Naive B cell (primary cell): ENCODE measurements around the gene ADGRV1. TPM values are rescaled to one million over a fixed set of nuclear protein-coding genes. Genes with fewer than 3 reads are reported as not detected.

Experiments
- ATAC-seq, 2 donors: fragments of 150-1000 bp; cut with Tn5 transposase; 2 replicates each; pipeline ENCODE4 v1.10.0; 2021; ENCODE audit warnings: low read depth in 2 of 2, mild to moderate bottlenecking in 2 of 2, moderate library complexity in 2 of 2
- DNase-seq: peaks from one replicate; pipeline ENCODE4 v3.0.0; 2022
- H3K27ac Mint-ChIP-seq, 6 donors: one replicate each; pipeline ENCODE4 v1.8.0; 2020 to 2022; ENCODE audit warnings: mild to moderate bottlenecking in 6 of 6, mixed read lengths in 6 of 6, moderate library complexity in 5 of 6, inconsistent platforms in 2 of 6
- H3K27me3 Mint-ChIP-seq, 3 donors: one replicate each; pipeline ENCODE4 v1.8.0; 2021 to 2022; ENCODE audit warnings: mixed read lengths in 3 of 3, mild to moderate bottlenecking in 1 of 3
- H3K36me3 Mint-ChIP-seq, 2 donors: one replicate each; pipeline ENCODE4 v1.8.0; 2020 to 2022; ENCODE audit warnings: mixed read lengths in 2 of 2, inconsistent platforms in 1 of 2, mild to moderate bottlenecking in 1 of 2
- H3K4me1 Mint-ChIP-seq, 3 donors: one replicate each; pipeline ENCODE4 v1.8.0; 2020 to 2022; ENCODE audit warnings: mixed read lengths in 3 of 3, inconsistent platforms in 1 of 3, mild to moderate bottlenecking in 1 of 3, moderate library complexity in 1 of 3
- H3K4me3 Mint-ChIP-seq, 8 donors: one replicate each; pipeline ENCODE4 v1.8.0; 2020 to 2022; ENCODE audit warnings: mild to moderate bottlenecking in 8 of 8, mixed read lengths in 8 of 8, moderate library complexity in 8 of 8, inconsistent platforms in 2 of 8
- H3K9me3 Mint-ChIP-seq, 7 donors: one replicate each; pipeline ENCODE4 v1.8.0; 2020 to 2022; ENCODE audit warnings: mixed read lengths in 7 of 7, mild to moderate bottlenecking in 5 of 7, inconsistent platforms in 2 of 7, moderate library complexity in 1 of 7
- polyA plus RNA-seq, 6 donors: library from polyadenylated mRNA; unstranded; fragments of 300-500 nt; fragmentation: Illumina TruSeq; gene quantifications; one replicate each; pipeline ENCODE4 v1.2.3, GENCODE V29; 2021; ENCODE audit warnings: low read depth in 6 of 6

Gene ADGRV1
- polyA plus RNA-seq, 6 donors from 2014 or later, result 0.62 TPM; not detected in 5

DNA sequence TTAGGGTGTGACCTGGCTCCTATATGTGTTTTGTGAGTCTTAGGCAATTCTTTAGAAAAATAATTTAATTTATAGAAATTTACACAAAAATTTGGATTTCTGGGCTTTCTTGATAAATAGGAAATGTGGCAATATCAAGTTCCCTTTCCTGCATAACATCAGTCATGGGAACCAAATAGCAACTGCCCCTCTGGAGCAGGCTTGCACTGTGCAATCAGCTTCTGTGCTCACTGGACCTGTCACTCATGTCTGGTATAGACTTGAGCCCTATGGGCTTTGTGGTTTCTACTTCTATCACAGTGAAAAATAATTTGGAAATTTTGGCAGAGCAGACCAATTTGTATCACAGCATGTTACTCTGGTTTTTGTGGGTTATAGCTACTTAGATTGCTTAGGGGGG, 131.7 kb downstream of the ADGRV1 start:
- no peaks in the 10 kb centered on the region for H3K36me3 Mint-ChIP-seq
- H3K27ac Mint-ChIP-seq, result no peak overlapping the region
- DNase-seq (no peak), ATAC-seq (no peak)
- H3K9me3 Mint-ChIP-seq, result peaks cover 0 to 7% (median 3%) of the 10 kb centered on the region in 7 donors
- no peak overlapping the region for H3K4me3 Mint-ChIP-seq
- H3K4me1 Mint-ChIP-seq, result no peaks in the 10 kb centered on the region
- no peaks in the 10 kb centered on the region for H3K27me3 Mint-ChIP-seq

DNA sequence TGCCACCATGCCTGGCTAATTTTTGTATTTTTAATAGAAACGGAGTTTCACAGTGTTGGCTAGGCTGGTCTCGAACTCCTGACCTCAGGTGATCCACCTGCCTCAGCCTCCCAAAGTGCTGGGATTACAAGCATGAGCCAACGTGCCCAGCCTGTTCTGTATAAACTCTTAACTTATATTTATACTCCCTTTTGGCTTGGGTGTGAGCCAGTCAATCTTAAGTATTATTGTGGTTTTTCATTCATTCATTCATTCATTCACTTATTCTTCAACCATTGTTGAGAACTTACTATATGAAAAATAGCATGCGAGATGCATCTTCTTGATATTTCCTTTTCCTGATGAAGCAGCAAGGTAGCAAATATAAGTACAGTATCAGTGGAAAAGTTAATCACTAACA, 132.9 kb downstream of the ADGRV1 start:
- Mint-ChIP-seq H3K27me3 (no peaks in the 10 kb centered on the region), H3K27ac (no peak overlapping the region), H3K4me3 (no peak overlapping the region), H3K4me1 (no peaks in the 10 kb centered on the region), H3K9me3 (peaks cover 0 to 5% (median 0%) of the 10 kb centered on the region in 7 donors), H3K36me3 (no peaks in the 10 kb centered on the region)
- ATAC-seq, result no peak
- no peak for DNase-seq

DNA sequence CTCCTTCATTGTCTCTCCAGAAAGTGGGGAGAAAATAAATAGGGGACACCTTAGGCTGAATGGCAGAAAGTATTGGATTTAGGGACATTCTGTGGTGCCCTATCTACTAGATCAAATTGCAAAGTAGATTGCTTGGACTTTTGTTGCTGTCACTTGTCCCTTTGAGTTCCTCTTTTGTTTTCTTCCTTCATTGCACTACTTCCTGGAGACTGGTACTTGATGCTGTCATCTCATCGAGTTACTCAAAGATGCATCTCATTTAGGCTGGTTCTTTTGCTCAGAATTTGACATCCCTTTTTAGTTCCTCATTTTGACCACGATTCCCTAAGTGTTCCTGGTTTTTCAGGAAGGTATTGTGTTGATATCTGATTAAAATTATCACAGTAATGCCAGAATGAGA, 137.6 kb downstream of the ADGRV1 start:
- DNase-seq, result no peak

DNA sequence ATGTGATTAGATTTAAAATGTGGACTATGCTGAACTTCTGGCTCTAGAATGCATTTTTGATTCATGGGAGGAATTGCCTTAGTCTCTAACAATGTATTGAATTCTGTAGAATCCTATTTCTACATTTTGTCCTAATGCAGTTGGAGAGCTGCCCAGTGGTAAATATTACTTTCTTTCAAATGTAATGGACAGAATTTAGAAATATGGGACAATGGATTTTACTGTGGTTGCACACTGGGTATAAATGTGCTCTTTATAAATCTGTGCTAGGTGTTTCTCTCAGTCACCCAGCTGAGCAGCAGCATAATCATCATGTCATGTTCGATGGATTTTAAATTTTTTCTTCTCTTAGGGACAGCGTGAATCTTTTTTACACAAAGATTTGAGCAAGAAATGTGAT, 141.7 kb downstream of the ADGRV1 start:
- Mint-ChIP-seq H3K36me3 (no peaks in the 10 kb centered on the region), H3K9me3 (no peaks in the 10 kb centered on the region), H3K4me3 (no peak overlapping the region), H3K27me3 (peaks cover 0 to 4% (median 3%) of the 10 kb centered on the region in 3 donors), H3K4me1 (no peaks in the 10 kb centered on the region), H3K27ac (no peak overlapping the region)
- no peak for DNase-seq
- ATAC-seq, result no peak

More for the DNA sequence above, 137.6 kb downstream of the ADGRV1 start:
- Mint-ChIP-seq H3K9me3 (no peaks in the 10 kb centered on the region), H3K27me3 (peaks cover 0 to 4% (median 0%) of the 10 kb centered on the region in 3 donors), H3K4me3 (no peak overlapping the region), H3K4me1 (no peaks in the 10 kb centered on the region), H3K36me3 (no peaks in the 10 kb centered on the region), H3K27ac (no peak overlapping the region)
- no peak for ATAC-seq

DNA sequence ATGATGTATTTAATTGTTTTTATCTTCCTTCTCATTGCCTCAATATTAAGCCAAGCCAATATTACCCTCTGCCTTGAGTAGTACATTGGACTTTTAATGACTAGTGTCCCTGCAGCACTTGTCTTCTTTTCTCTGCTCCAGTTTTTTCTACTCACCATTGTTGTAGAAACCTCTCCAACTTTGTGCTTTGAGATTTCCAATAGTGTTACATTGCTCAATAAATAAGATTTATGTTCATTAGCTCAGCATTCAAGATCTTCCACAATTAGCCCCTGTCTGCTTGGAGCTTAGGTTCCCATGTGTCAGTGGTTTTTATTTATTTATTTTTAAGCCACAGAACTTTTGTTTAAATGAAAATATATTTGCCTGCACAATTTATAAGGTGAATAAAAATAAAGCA, 145.3 kb downstream of the ADGRV1 start:
- H3K27ac Mint-ChIP-seq, result no peak overlapping the region
- H3K27me3 Mint-ChIP-seq, result peaks cover 0 to 9% (median 5%) of the 10 kb centered on the region in 3 donors
- ATAC-seq (no peak), DNase-seq (no peak)
- H3K36me3 Mint-ChIP-seq, result no peaks in the 10 kb centered on the region
- H3K4me1 Mint-ChIP-seq, result no peaks in the 10 kb centered on the region
- H3K4me3 Mint-ChIP-seq, result no peak overlapping the region
- no peaks in the 10 kb centered on the region for H3K9me3 Mint-ChIP-seq

DNA sequence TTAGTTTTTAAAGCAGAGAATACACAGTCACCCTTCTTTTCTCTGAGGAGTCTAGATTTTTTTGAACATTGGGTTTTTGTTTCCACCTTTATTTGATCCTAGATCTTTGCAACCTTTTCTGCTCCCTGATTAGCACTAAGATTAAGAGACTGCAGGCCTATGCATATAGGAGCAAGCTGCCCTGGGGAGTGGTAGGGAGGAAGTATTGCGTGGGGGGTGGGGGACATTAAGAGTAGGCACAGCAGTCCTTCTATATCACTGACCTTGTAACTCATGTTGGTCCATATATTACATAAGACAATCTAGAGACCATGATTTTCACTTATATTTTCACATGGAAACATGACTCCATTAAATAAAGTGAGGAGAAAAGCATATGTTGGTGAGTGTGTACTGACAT, 149.1 kb downstream of the ADGRV1 start:
- DNase-seq, result no peak
- Mint-ChIP-seq H3K4me3 (no peak overlapping the region), H3K27ac (no peak overlapping the region), H3K27me3 (peaks cover 0 to 9% (median 5%) of the 10 kb centered on the region in 3 donors), H3K9me3 (no peaks in the 10 kb centered on the region), H3K36me3 (no peaks in the 10 kb centered on the region), H3K4me1 (no peaks in the 10 kb centered on the region)
- ATAC-seq, result no peak

DNA sequence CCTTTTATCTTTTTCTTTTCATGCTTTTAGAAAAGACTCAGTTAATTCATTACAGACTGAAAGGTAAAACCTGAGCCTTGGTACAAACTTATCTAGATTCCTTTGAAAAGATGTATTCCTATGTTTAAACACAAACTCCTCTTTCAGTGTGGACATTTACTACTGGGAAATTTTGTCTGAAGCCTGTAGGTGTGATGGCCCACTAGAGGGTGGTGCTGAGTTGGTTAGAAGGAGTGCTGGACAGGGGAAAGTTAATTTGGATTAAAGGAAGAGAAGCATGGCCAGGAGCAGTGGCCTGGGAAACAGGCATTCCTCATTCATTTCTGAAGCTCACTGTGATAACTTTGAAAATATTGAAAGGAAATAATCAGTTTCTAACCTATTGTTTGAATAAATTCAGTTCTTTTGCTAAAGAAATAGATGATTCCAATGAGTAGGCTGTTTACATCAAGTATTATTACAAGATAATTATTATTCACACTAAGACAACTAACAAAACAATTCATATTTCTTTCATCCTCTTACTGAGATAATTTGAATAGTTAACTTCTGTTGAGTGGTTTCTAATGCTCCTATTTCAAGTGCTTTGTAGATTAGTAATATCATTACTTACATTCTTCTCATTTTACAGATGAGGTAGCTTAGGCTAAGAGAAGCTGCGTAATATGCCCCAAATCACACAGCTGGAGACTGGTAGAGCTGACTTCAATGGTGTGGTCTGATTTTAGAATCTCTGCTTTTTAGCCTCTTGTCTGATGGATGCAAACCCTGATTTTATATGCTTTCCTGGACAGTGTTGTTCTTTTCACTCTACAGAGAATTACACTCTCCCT, 150.9 kb downstream of the ADGRV1 start:
- peaks cover 0 to 9% (median 5%) of the 10 kb centered on the region in 3 donors for H3K27me3 Mint-ChIP-seq
- H3K27ac Mint-ChIP-seq, result no peak overlapping the region
- H3K9me3 Mint-ChIP-seq, result no peaks in the 10 kb centered on the region
- no peaks in the 10 kb centered on the region for H3K4me1 Mint-ChIP-seq
- no peaks in the 10 kb centered on the region for H3K36me3 Mint-ChIP-seq
- H3K4me3 Mint-ChIP-seq, result no peak overlapping the region
- ATAC-seq (no peak), DNase-seq (no peak)

DNA sequence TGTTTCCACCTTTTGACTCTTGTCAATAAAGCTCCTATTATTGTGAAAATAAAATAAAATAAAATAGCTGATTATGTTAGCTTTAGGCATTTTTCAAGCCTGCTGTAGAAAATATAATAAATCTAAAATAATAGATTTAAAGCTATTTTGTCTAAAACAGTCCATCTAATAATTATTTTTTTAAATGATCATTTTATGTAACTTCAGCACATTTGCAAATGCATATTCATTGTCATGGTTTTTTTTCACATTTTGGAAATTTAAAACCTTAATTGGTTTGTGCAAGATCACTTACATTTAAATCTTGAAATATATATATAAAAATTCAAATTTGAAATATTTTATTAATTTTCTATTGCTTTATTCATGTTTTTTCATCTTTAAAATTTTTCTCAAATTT, 159.8 kb downstream of the ADGRV1 start:
- Mint-ChIP-seq H3K27me3 (peaks cover 0 to 5% (median 0%) of the 10 kb centered on the region in 3 donors), H3K4me3 (no peak overlapping the region), H3K4me1 (no peaks in the 10 kb centered on the region), H3K9me3 (no peaks in the 10 kb centered on the region), H3K27ac (no peak overlapping the region), H3K36me3 (no peaks in the 10 kb centered on the region)
- ATAC-seq, result no peak
- DNase-seq, result no peak

DNA sequence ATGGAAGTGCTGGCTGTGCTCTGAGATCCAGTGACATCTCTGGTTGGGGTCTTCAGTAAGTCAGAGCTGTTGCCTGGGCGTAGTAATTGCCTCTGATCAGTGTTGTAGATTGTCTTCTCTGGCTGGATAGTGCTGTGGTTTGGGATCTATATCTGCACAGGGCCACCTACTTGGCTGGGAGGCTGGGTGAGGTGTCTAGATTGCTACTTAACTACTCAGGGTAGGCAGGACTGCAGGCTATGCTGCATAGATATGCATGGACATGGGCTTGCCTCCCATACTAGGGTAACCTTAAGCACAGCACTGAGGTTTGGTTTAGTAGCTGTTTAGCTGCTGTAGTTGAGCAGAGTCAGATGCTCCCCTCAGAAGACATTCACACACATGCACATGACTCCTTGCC, 181.0 kb downstream of the ADGRV1 start:
- DNase-seq (no peak), ATAC-seq (no peak)
- Mint-ChIP-seq H3K9me3 (peaks cover 11 to 58% (median 18%) of the 10 kb centered on the region in 7 donors), H3K27me3 (peaks cover 0 to 8% (median 5%) of the 10 kb centered on the region in 3 donors), H3K4me1 (no peaks in the 10 kb centered on the region), H3K27ac (no peak overlapping the region), H3K4me3 (no peak overlapping the region), H3K36me3 (peaks cover 0 to 16% of the 10 kb centered on the region in 2 donors)

DNA sequence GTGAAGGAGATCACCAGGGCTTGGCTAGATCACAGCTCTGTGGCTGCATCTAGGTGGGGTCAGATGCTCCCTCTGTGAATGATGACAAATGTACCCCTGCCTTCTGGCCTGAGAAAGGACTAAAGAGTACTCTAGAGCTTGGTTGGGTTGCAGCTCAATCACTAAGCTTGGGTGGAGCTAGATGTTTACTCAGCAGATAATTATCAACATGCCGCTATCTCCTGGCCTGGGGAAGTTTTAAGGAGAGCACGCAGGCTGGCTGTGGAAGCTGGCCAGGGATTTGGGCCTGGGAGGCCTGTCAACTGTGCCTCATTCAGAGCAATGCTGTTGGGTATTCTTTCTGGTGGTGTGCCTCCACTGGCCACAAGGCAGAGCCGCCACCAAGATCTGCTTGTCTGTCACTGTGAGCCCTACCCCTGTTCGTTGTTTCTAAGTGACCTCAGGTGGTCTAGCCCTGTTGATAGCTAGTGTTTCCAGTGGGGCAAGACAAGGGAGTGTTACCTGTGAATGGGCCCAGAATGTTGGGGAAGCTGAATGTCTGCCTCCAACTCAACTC, 181.7 kb downstream of the ADGRV1 start:
- Mint-ChIP-seq H3K36me3 (peaks cover 0 to 16% of the 10 kb centered on the region in 2 donors), H3K9me3 (peaks cover 11 to 54% (median 18%) of the 10 kb centered on the region in 7 donors), H3K4me3 (no peak overlapping the region), H3K4me1 (no peaks in the 10 kb centered on the region), H3K27ac (no peak overlapping the region), H3K27me3 (peaks cover 0 to 8% (median 5%) of the 10 kb centered on the region in 3 donors)
- DNase-seq, result no peak
- ATAC-seq, result no peak

DNA sequence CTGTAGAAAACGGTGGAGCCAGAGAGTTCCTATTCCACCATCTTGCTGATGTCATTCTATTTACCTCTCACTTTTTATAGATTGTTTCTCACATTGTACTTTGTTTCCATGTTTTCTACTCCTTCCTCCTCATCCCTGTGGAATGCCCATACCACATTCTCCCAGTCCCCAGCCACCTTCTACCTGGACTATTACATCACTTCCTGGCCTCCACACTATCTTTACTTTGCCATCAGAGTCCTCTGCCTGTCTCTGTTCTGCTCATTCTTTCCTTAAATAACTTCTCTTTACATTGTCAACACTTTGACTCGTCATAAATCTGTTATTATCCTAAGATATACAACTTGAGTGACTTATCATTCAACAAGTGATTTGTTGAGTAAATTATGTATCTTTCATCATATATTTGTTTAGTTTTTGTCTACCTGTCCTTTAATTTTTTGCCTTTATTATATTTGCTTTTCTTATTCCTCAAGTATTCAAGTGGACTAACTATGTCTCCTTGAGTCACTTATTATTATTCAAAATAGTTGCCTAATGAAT, 182.5 kb downstream of the ADGRV1 start:
- Mint-ChIP-seq H3K27ac (no peak overlapping the region), H3K9me3 (peaks cover 14 to 50% (median 19%) of the 10 kb centered on the region in 7 donors), H3K4me1 (no peaks in the 10 kb centered on the region)

DNA sequence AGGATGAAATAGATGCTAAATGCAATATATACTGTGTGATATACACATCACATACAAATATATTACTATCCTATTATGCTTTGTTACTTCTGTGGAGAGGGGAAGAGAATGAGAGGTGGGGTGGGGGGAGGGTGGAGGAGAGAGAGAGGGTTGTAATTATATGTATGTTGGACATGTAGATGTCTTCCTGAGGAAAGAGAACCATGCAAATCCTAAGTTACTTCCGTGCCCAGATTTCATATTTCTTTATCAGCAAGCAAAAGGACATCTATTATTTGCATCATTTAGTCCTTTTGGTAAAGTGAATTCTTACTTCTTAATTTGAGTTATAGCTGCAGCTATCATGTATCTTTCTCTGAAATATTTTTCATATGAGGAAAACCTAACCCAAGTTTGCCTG, 187.5 kb downstream of the ADGRV1 start:
- Mint-ChIP-seq H3K9me3 (peaks cover 0 to 9% (median 3%) of the 10 kb centered on the region in 7 donors), H3K4me3 (no peak overlapping the region), H3K27me3 (peaks cover 2 to 18% (median 5%) of the 10 kb centered on the region in 3 donors), H3K36me3 (no peaks in the 10 kb centered on the region), H3K4me1 (no peaks in the 10 kb centered on the region), H3K27ac (no peak overlapping the region)
- DNase-seq, result no peak
- no peak for ATAC-seq

More for the DNA sequence above, 182.5 kb downstream of the ADGRV1 start:
- ATAC-seq (no peak), DNase-seq (no peak)
- peaks cover 0 to 16% of the 10 kb centered on the region in 2 donors for H3K36me3 Mint-ChIP-seq
- peak overlapping the region in 1 of 8 donors; percentile 1 for H3K4me3 Mint-ChIP-seq
- H3K27me3 Mint-ChIP-seq, result peaks cover 0 to 12% (median 5%) of the 10 kb centered on the region in 3 donors

DNA sequence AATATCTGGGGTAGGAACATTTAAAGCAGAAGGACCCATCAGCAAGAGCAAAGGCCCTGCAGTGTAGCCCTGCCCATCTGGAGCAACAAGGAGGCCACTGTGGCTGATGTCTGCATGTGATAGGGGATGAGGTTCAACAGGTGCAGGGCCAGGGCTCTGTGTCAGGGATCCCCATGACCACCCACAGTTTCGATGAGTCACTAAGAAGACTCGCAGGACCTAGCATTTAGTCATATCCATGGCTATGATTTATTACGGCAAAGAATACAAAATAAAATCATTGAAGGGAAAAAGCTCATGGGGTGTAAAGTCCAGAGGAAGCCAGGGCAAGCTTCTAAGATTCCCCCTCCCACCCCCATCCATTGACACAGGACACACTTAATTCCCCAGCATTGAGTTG, 188.6 kb downstream of the ADGRV1 start:
- Mint-ChIP-seq H3K27me3 (peaks cover 0 to 14% (median 5%) of the 10 kb centered on the region in 3 donors), H3K27ac (no peak overlapping the region), H3K9me3 (peaks cover 0 to 7% (median 3%) of the 10 kb centered on the region in 7 donors), H3K36me3 (no peaks in the 10 kb centered on the region), H3K4me1 (no peaks in the 10 kb centered on the region), H3K4me3 (no peak overlapping the region)
- no peak for ATAC-seq
- DNase-seq, result no peak

DNA sequence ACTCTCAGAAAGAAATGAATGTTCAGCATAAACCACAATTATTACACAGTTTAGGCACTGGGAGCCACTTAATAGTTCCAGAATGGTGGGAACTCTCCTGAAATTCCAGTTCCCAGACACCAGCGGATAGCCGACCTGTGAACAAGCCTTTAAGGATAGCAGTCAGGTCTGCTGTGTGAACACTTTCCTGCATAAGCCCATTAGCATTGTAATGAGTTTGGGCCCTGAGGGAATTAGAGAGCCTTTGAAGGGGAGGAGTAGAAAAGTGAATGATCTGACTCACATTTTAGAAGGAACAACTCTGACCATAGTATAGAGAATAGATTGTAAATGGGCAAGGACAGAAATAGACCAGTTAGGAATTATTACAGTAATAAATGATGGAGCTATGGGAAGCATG, 189.1 kb downstream of the ADGRV1 start:
- H3K9me3 Mint-ChIP-seq, result peaks cover 0 to 7% (median 3%) of the 10 kb centered on the region in 7 donors
- H3K4me1 Mint-ChIP-seq, result no peaks in the 10 kb centered on the region
- ATAC-seq, result no peak
- no peaks in the 10 kb centered on the region for H3K36me3 Mint-ChIP-seq
- H3K27me3 Mint-ChIP-seq, result peaks cover 0 to 14% (median 5%) of the 10 kb centered on the region in 3 donors
- DNase-seq, result no peak
- no peak overlapping the region for H3K4me3 Mint-ChIP-seq
- H3K27ac Mint-ChIP-seq, result no peak overlapping the region
